ENCODE measurements around the gene PSME3. TPM values are rescaled to one million over a fixed set of nuclear protein-coding genes. Genes with fewer than 3 reads are reported as not detected.

Gene PSME3
- total RNA-seq, 1 experiment from 2014 or later, result 195 TPM

GRCh38 chr17:42784811-42785592 lies 48.2 kb upstream of the PSME3 start:
- H3K27me3 Mint-ChIP-seq (ENCODE audit: insufficient read depth, unreplicated experiment), result no peaks in the 10 kb centered on the region
- no peak overlapping the region for H3K4me3 Mint-ChIP-seq (ENCODE audit: unreplicated experiment)
- H3K9me3 Mint-ChIP-seq (ENCODE audit: unreplicated experiment), result peaks cover 4% of the 10 kb centered on the region
- H3K4me3 ChIP-seq (ENCODE audit: low read depth, low read length), result no peak overlapping the region
- BruUV-seq (replicated peaks), result no TSS peak
- ChIA-PET POLR2A (no interaction called here), CTCF (no interaction called here)
- no peak for TF ChIP-seq CTCF (IDR thresholded peaks at IDR 0.05; ENCODE audit: insufficient read depth in 1 of 2, low read depth in 1 of 2, low read length in 1 of 2, severe bottlenecking in 1 of 2, unreplicated experiment in 1 of 2)
- no peaks in the 10 kb centered on the region for H3K9me3 ChIP-seq
- H3K27me3 ChIP-seq (replicated peaks; ENCODE audit: control insufficient read depth, insufficient read depth, low read length), result no peaks in the 10 kb centered on the region
- H3K4me1 Mint-ChIP-seq (ENCODE audit: low read depth, unreplicated experiment), result peaks cover 11% of the 10 kb centered on the region
- peaks cover 18% of the 10 kb centered on the region for H3K36me3 Mint-ChIP-seq (ENCODE audit: insufficient read depth, unreplicated experiment)
- peaks cover 22% of the 10 kb centered on the region for H3K4me1 ChIP-seq
- no peak overlapping the region for H3K27ac Mint-ChIP-seq (ENCODE audit: unreplicated experiment)
- intact Hi-C loops (cut with micrococcal nuclease; ENCODE audit: unreplicated experiment), result loop anchor here (5.0 kb wide), 1 partner anchor 37 kb away; the partner anchor contains the start of gene BECN1
- no peaks in the 10 kb centered on the region; the same call in 1 of the 2 replicates for H3K36me3 ChIP-seq (ENCODE audit: control insufficient read depth, insufficient read depth, low read length)
- DNase-seq, result no peak

- intact Hi-C loops (cut with micrococcal nuclease; ENCODE audit: unreplicated experiment), result no loop called here
- no peak for TF ChIP-seq CTCF (IDR thresholded peaks at IDR 0.05; ENCODE audit: insufficient read depth in 1 of 2, low read depth in 1 of 2, low read length in 1 of 2, severe bottlenecking in 1 of 2, unreplicated experiment in 1 of 2)
- POLR2A ChIA-PET, result no interaction called here
- no peak for DNase-seq
- no peaks in the 10 kb centered on the region for H3K27me3 ChIP-seq (replicated peaks; ENCODE audit: control insufficient read depth, insufficient read depth, low read length)
- H3K9me3 Mint-ChIP-seq (ENCODE audit: unreplicated experiment), result peaks cover 10% of the 10 kb centered on the region
- H3K4me3 Mint-ChIP-seq (ENCODE audit: unreplicated experiment), result no peak overlapping the region
- H3K27ac Mint-ChIP-seq (ENCODE audit: unreplicated experiment), result no peak overlapping the region
- H3K9me3 ChIP-seq, result no peaks in the 10 kb centered on the region
- peaks cover 10% of the 10 kb centered on the region for H3K4me1 Mint-ChIP-seq (ENCODE audit: low read depth, unreplicated experiment)
- BruUV-seq (replicated peaks), result no TSS peak
- H3K36me3 ChIP-seq (ENCODE audit: control insufficient read depth, insufficient read depth, low read length), result no peaks in the 10 kb centered on the region; the same call in none of the 2 replicates
- peaks cover 7% of the 10 kb centered on the region for H3K36me3 Mint-ChIP-seq (ENCODE audit: insufficient read depth, unreplicated experiment)
- peaks cover 13% of the 10 kb centered on the region for H3K4me1 ChIP-seq
- CTCF ChIA-PET, result no interaction called here
- no peak overlapping the region for H3K4me3 ChIP-seq (ENCODE audit: low read depth, low read length)
- H3K27me3 Mint-ChIP-seq (ENCODE audit: insufficient read depth, unreplicated experiment), result no peaks in the 10 kb centered on the region
Observed at GRCh38 chr17:42787266-42787665, 45.9 kb upstream of the PSME3 start.

GRCh38 chr17:42791948-42792347 lies 41.2 kb upstream of the PSME3 start:
- Histone ChIP-seq H3K4me3 (ENCODE audit: low read depth, low read length) (no peak overlapping the region), H3K4me1 (peaks cover under 1% of the 10 kb centered on the region; the same call in 1 of the 2 replicates), H3K36me3 (ENCODE audit: control insufficient read depth, insufficient read depth, low read length) (peaks cover 1% of the 10 kb centered on the region; the same call in 1 of the 2 replicates), H3K27me3 (replicated peaks; ENCODE audit: control insufficient read depth, insufficient read depth, low read length) (no peaks in the 10 kb centered on the region), H3K9me3 (no peaks in the 10 kb centered on the region)
- H3K4me1 Mint-ChIP-seq (ENCODE audit: low read depth, unreplicated experiment), result no peaks in the 10 kb centered on the region
- H3K27ac Mint-ChIP-seq (ENCODE audit: unreplicated experiment), result no peak overlapping the region
- BruUV-seq (replicated peaks), result no TSS peak
- no peaks in the 10 kb centered on the region for H3K27me3 Mint-ChIP-seq (ENCODE audit: insufficient read depth, unreplicated experiment)
- H3K36me3 Mint-ChIP-seq (ENCODE audit: insufficient read depth, unreplicated experiment), result no peaks in the 10 kb centered on the region
- intact Hi-C loops (cut with micrococcal nuclease; ENCODE audit: unreplicated experiment), result no loop called here
- H3K9me3 Mint-ChIP-seq (ENCODE audit: unreplicated experiment), result peaks cover 10% of the 10 kb centered on the region
- ChIA-PET POLR2A (no interaction called here), CTCF (no interaction called here)
- TF ChIP-seq CTCF (IDR thresholded peaks at IDR 0.05; ENCODE audit: insufficient read depth in 1 of 2, low read depth in 1 of 2, low read length in 1 of 2, severe bottlenecking in 1 of 2, unreplicated experiment in 1 of 2), result no peak
- DNase-seq, result no peak
- no peak overlapping the region for H3K4me3 Mint-ChIP-seq (ENCODE audit: unreplicated experiment)

Data from Caco-2 (cell line).